GM19035 (cell line): ENCODE data around the gene ING3.

Experiments
- ATAC-seq: cut with Tn5 transposase; IDR thresholded peaks from one replicate; pipeline ENCODE4 v1.9.1; 2021; ENCODE audit not compliant: unreplicated experiment

The ING3 gene

GRCh38 chr7:120987683-120988590, 37.4 kb downstream of the ING3 start:
- peak; percentile 87 for ATAC-seq

- ATAC-seq, result peak; percentile 57
Observed at GRCh38 chr7:120988591-120989256, 38.1 kb downstream of the ING3 start, which contains the start of gene CPED1. Gene CPED1, plus strand, starts transcription at chr7:120988711. Its CDS starts 911 bp downstream, at chr7:120989622.

- ATAC-seq, result no peak
Observed at GRCh38 chr7:120989257-120990220, 39.0 kb downstream of the ING3 start.

- ATAC-seq, result peak; percentile 12
Observed at GRCh38 chr7:120990468-120991118, 40.0 kb downstream of the ING3 start.

DNA sequence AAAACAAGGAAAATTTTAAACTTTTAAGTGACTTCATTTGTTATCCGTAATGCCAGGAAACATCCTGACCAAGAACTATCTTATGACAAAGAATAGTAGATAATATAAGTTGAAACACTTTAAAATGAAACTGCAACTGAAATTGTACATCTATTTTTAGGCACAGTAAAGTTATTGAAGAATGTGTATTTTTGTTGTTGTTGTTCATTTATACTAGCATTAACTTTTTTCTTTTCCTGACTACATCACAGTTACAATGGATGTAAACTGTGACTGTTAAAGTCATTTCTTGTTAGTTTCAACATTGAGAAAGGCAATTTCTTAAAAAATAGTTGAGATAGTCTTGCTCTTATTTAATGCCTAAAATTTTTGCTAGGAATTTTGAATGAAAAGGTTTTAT, 40.6 kb downstream of the ING3 start:
- peak; percentile 36 for ATAC-seq

GRCh38 chr7:120991581-120991980, 41.0 kb downstream of the ING3 start:
- no peak for ATAC-seq

DNA sequence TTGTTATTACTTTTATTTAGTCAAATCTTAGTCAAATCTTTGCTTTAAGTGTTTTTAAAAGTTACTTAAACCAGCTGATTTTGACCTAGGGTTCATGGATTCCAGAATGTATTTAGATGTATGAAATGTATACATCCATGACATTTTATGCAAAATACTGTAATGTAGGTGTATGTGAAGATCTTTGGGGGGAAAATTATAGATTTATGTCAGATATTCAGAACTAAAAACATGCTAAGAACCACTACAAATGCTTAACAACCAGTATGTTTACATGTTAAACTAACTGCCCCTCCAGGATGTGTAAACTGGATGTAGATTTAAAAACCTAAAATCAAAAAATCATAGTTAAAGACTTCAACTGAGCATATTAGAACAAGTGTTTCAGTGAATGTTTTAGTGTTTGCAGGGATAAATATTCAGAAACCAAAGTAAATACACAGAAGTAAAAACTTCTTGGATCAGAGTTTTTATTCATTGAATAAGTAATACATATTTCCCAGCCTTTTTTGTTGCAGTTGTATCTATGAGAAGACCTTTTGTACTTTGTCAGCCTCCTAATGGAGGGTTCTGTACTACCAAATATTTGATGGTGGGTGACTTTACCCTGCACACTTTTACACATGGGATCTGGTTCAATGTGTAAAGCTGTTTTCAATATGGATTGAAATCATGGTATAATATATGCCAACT, 41.8 kb downstream of the ING3 start:
- ATAC-seq, result no peak

GRCh38 chr7:120992965-120993494, 42.5 kb downstream of the ING3 start:
- ATAC-seq, result no peak

GRCh38 chr7:120993553-120994191, 43.1 kb downstream of the ING3 start:
- ATAC-seq, result no peak

DNA sequence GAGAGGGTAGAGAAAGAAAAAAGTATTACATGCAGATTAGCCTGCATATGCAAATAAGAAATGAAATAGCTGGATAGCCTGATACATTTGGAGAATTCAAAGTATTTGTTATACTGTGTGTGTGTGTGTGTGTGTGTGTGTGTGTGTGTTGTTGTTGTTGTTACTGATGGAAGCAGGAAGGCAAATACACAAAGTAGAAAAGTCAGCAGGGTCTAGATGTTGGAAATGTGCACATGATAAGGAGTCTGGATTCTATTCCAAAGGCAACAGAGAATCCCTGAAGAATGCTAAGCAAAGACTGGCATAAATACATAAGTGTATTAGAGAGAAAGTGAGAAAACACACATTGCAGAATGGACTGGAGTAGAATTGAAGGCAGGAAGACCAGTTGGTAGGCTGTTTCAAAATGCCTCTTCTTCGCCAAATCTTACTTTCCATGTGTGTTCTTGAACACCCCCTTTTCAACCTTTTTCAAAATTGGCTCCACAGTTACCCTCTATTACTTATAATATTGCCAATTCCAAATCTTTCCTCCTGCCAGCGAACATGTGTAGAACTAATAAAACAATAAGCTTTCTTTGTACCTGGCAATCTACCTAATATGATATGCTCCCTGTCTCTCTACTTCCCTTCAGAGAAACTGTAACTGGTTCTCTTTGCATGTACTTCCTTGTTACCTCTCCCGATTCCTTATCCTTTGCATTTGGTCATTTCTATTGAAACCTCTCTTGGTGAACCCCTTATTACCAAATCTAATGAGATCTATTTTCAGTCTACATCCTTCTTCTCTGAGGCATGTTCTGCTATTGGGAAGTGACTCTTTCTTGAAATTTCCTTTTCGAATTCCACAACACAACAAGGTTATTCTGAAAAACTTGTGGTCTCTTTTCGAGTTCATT, 44.2 kb downstream of the ING3 start:
- ATAC-seq, result no peak

DNA sequence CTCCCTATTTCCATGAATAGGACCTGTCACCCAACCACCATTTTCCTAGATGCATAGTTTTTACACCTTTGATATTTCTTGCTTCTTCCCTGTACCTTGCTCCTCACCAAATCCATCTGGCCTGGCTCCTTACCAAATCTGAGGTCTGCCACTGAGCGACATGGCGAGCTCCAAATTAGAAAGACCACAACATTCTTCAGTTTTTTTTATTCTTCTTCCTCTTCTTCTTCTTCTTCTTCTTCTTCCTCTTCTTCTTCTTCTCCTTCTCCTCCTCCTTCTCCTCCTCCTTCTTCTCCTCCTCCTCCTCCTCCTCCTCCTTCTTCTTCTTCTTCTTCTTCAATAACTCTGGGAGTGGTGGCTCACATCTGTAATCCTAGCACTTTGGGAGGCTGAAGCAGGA, 45.1 kb downstream of the ING3 start:
- no peak for ATAC-seq

DNA sequence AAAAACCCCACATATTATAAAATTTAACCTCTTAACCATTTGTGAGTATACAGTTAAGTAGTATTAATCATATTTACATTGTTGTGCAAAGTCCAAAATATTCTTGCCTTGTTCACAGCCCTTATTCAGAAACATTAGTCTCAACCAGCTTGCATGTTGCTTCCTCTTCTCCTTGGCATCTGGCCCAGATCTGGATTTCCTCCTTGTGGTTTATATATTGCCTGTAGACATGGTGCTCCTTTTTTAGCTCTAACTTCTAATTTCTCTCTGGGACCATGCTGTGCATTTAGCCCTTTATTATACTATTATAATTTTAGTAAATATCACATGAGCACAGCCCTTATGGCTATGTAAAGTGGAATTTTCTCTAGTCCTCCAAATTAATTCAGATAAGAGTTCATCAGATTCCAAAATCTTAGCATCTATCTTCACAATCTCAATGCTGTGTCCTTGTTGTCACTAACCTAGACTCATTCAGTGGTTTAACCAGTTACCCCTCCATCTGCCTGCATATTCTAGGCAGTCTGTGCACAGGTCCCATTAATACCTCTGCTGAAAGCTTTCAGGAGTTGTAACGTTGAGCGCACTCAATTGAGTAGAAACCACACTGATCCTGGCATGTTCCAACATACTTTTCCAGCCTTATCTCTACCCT, 45.9 kb downstream of the ING3 start:
- no peak for ATAC-seq

DNA sequence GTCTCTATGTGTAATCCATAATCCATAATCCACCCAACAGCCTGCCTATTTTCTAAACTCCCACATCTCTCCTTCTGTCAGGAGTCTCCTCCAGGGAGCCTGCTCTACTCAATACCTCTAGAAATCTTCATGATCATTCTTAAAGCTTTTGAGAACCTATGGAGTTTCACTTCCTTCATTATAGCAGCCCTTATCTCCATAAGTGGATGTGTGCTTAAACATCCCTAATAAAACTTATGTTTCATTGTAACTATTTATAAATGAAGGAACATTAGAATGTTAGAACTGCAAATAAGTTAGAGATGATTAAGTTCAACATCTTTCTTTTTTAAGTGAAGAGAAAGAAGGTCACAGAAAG, 46.4 kb downstream of the ING3 start:
- ATAC-seq, result no peak

DNA sequence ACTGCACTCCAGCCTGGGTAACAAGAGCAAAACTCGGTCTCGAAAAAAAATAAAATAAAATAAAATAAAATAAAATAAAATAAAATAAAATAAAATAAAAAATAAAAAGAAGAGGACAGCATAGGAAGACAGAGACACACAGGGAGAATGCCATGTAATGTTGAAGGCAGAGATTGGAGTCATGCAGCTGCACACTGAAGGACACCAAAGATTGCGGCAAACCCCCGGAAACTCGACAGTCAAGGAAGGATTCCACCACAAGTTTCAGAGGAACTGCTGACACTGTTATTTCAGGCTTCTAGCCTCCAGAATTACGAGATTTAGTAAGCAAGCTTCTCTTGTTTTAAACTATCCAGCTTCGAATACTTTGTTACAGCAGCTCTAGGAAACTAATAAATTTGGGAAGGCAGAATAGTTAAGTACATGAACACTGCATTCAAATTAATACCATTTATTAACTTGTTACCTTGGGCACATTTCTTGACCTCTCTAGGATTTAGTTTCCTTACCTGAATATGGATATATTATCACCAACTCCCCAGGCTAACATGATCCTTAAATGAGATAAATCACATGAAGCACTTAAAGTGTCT, 47.4 kb downstream of the ING3 start:
- no peak for ATAC-seq

- no peak for ATAC-seq
Observed at GRCh38 chr7:120998520-120998919, 47.9 kb downstream of the ING3 start.

DNA sequence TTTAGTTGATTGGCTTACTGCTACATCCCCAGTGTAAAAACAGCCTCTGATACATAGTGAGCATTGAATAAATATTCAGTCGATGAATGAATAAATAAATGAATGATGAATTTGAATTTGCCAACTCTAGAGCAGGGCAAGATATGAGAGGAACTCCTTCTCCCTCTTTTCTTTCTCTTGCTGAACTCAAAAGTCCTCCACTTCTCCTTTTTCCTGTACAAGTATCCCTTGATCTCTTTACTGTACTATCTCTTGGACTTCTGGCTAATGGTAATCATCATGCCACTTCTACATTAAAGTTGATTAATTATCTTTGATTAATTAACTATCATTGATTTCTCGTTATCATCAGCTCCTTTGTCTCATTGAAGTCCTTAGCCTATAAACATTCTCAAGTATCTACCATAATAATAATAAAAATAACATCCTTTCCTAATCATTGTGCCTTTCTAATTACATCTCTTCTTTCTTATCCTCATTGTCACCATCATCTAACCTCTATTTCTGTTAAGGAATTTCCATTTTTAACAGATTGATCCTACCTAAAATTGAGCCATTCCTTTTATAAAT, 48.5 kb downstream of the ING3 start:
- ATAC-seq, result no peak
